Measurements from ENCODE around the gene NTN3. TPM values are rescaled to one million over a fixed set of nuclear protein-coding genes. Genes with fewer than 3 reads are reported as not detected.

Gene NTN3
- polyA plus RNA-seq, 1 of the 3 experiments (the other 2 are of a cell fraction) = 0.28 TPM

GRCh38 chr16:2428051-2428783, 42.9 kb upstream of the NTN3 start (continued):
- TF ChIP-seq MAX (IDR thresholded peaks at IDR 0.05; ENCODE audit: low read depth) (no peak), IRF3 (IDR thresholded peaks at IDR 0.05; ENCODE audit: low read depth, low read length) (no peak), ELF1 (IDR thresholded peaks at IDR 0.05) (no peak), CHD2 (IDR thresholded peaks at IDR 0.05; ENCODE audit: low read length, partially characterized antibody) (no peak), TAF1 (IDR thresholded peaks at IDR 0.05; ENCODE audit: borderline replicate concordance, low read depth, low read length) (no peak), GABPA (IDR thresholded peaks at IDR 0.05; ENCODE audit: low read depth) (no peak), MEF2A (IDR thresholded peaks at IDR 0.05; ENCODE audit: borderline replicate concordance, low read depth) (no peak), YY1 (IDR thresholded peaks at IDR 0.05; ENCODE audit: low read depth) (no peak), SMC3 (IDR thresholded peaks at IDR 0.05; ENCODE audit: low read depth, low read length) (no peak; the same call in 1 of the 2 replicates), FOXJ3 (CRISPR knock-in tag; IDR thresholded peaks at IDR 0.05) (no peak)
- TF ChIP-seq, protein P1, sequence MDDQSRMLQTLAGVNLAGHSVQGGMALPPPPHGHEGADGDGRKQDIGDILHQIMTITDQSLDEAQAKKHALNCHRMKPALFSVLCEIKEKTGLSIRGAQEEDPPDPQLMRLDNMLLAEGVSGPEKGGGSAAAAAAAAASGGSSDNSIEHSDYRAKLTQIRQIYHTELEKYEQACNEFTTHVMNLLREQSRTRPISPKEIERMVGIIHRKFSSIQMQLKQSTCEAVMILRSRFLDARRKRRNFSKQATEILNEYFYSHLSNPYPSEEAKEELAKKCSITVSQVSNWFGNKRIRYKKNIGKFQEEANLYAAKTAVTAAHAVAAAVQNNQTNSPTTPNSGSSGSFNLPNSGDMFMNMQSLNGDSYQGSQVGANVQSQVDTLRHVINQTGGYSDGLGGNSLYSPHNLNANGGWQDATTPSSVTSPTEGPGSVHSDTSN (IDR thresholded peaks at IDR 0.05) = no peak
- TF ChIP-seq, protein P2, sequence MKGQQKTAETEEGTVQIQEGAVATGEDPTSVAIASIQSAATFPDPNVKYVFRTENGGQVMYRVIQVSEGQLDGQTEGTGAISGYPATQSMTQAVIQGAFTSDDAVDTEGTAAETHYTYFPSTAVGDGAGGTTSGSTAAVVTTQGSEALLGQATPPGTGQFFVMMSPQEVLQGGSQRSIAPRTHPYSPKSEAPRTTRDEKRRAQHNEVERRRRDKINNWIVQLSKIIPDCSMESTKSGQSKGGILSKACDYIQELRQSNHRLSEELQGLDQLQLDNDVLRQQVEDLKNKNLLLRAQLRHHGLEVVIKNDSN (IDR thresholded peaks at IDR 0.05; ENCODE audit: borderline replicate concordance, low read depth) = no peak

DNA sequence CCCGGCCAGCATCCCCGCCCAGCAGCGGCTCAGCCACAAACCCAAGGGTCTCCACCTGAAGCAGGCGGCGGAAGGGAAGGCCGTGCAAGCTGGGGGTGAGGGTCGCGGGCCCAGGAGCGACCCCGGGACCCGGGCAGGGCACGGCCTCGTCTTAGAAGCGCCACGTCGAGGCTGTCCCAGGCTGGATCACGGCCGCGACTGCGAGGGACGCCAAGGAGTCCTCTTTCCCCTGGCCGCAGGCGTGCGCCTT, 42.4 kb upstream of the NTN3 start:
- Histone ChIP-seq H3K27ac (ENCODE audit: low read depth in 2 of 2, low read length in 1 of 2) (peak overlapping the region in 1 of 2 experiments; percentile 86; a peak in 2 of 4 replicates), H3K36me3 (replicated peaks in 1 of 2; ENCODE audit: control insufficient read depth in 1 of 2, insufficient read depth in 2 of 2, low read length in 1 of 2) (peaks cover 7 to 11% of the 10 kb centered on the region in 2 experiments), H2AFZ (ENCODE audit: low read depth) (peak overlapping the region; percentile 96; the same call in 1 of the 2 replicates), H3K4me2 (peak overlapping the region; percentile 80), H4K20me1 (ENCODE audit: insufficient read depth) (peaks cover 12% of the 10 kb centered on the region; the same call in 1 of the 2 replicates), H3K9me2 (no peaks in the 10 kb centered on the region), H3K4me1 (ENCODE audit: control insufficient read depth in 1 of 2, insufficient read depth in 2 of 2, low read depth in 1 of 2, low read length in 1 of 2) (peaks cover 10 to 31% of the 10 kb centered on the region in 2 experiments), H3K27me3 (ENCODE audit: insufficient read depth) (no peaks in the 10 kb centered on the region), H3K79me2 (ENCODE audit: insufficient read depth) (peaks cover 44% of the 10 kb centered on the region), H3K9me3 (no peaks in the 10 kb centered on the region), H3K9ac (peak overlapping the region; percentile 77), H3F3A (replicated peaks; ENCODE audit: insufficient read depth) (no peaks in the 10 kb centered on the region), H3K4me3 (ENCODE audit: low read depth in 2 of 2, low read length in 1 of 2) (peak overlapping the region; percentile 84 to 89)
- WGBS (ENCODE audit: low lambda C conversion rate) = no CpG with 5 or more reads among the region's 24 CpGs
- no peak for DNase-seq
- CTCF ChIA-PET = interaction anchor here (0.8 to 3.2 kb wide), 12 partner anchors 12 to 160 kb away, joined by 3 to 45 read pairs (median 5); partner anchors contain the start of genes ABCA3 and ATP6V0C
- POLR2A ChIA-PET = interaction anchor here (1.4 to 2.1 kb wide), 2 partner anchors 55 to 88 kb away, joined by 3 to 7 read pairs; partner anchors contain the start of gene ABCA3
- no peak for TF ChIP-seq RFX5 (IDR thresholded peaks at IDR 0.05; ENCODE audit: low read length)
- TF ChIP-seq RAD21 (IDR thresholded peaks at IDR 0.05; ENCODE audit: low read length) = 0 out of 2 replicates have a peak, but pooled peaks have one; percentile 5
